Endothelial cell of umbilical vein (primary cell): Measurements from ENCODE around the gene ZNF516. TPM values are rescaled to one million over a fixed set of nuclear protein-coding genes. Genes with fewer than 3 reads are reported as not detected.

Experiments used
- BruUV-seq: library from RNA; stranded (reverse); fragments of 400-500 nt; replicated peaks from 2 replicates; lab custom pipeline; 2021; lab: Mats Ljungman, UMichigan
- CTCF ChIA-PET: fragments of 300-600, 350-600 bp; sonication (Branson Sonifier 250); formaldehyde crosslinking; loops from one replicate; lab custom pipeline; 2021; ENCODE audit warnings: antibody characterized with exemption, inconsistent platforms; lab: Charles Lee
- POLR2A ChIA-PET: fragments of 300-600, 350-600 bp; sonication (Branson Sonifier 250); formaldehyde crosslinking; loops from one replicate; lab custom pipeline; 2021; ENCODE audit warnings: antibody characterized with exemption, inconsistent platforms; lab: Charles Lee
- DNase-seq: peaks from one replicate; pipeline ENCODE4 v3.0.0-alpha.2; 2011; ENCODE audit warnings: low read depth, low spot score
- FAIRE-seq: peaks from 2 replicates; lab custom pipeline; 2011; peaks lifted over from hg19 to GRCh38; lab: Jason Lieb, UNC
- H2AFZ ChIP-seq: 2 replicates; pipeline ENCODE4 v1.6.0; 2012; ENCODE audit warnings: low read depth, low read length, control low read depth, inconsistent platforms
- H3K27ac ChIP-seq: 2 replicates; pipeline ENCODE4 v1.5.1; 2011; ENCODE audit warnings: low read depth, mild to moderate bottlenecking, control low read depth, low read length, moderate library complexity; ENCODE audit not compliant: insufficient read depth
- H3K27me3 ChIP-seq, 2 experiments: 2 replicates each; pipeline versions ENCODE4 v1.6.0 to v1.6.1; 2011; ENCODE audit warnings: low read length in 2 of 2, mixed read lengths in 1 of 2; ENCODE audit not compliant: control insufficient read depth in 2 of 2, insufficient read depth in 2 of 2
- H3K36me3 ChIP-seq, 2 experiments: 2 replicates in 1 of 2; 3 replicates in 1 of 2; pipeline ENCODE4 v1.5.1; 2011; ENCODE audit warnings: low read length in 2 of 2, mild to moderate bottlenecking in 1 of 2, moderate library complexity in 1 of 2; ENCODE audit not compliant: control insufficient read depth in 2 of 2, insufficient read depth in 2 of 2; ENCODE audit errors: extremely low read depth in 1 of 2
- H3K4me1 ChIP-seq: 3 replicates; pipeline ENCODE4 v1.5.1; 2011; ENCODE audit warnings: mild to moderate bottlenecking, low read length; ENCODE audit not compliant: control insufficient read depth, insufficient read depth; ENCODE audit errors: extremely low read depth
- H3K4me2 ChIP-seq: 2 replicates; pipeline ENCODE4 v1.6.1; 2011; ENCODE audit warnings: low read length, control low read depth, mixed read lengths; ENCODE audit not compliant: insufficient read depth
- H3K4me3 ChIP-seq, 3 experiments: fragments of 200-600 bp in 1 of 3; sonication (generic), shearing (Covaris generic) in 1 of 3; replicated peaks in 1 of 3; 2 replicates each; pipeline ENCODE4 v1.5.1; 2011 to 2016; ENCODE audit warnings: control low read depth in 3 of 3, low read length in 3 of 3, mild to moderate bottlenecking in 2 of 3, inconsistent platforms in 1 of 3, low read depth in 1 of 3, moderate library complexity in 1 of 3; ENCODE audit not compliant: insufficient read depth in 1 of 3
- H3K79me2 ChIP-seq: 2 replicates; pipeline ENCODE4 v1.6.0; 2012; ENCODE audit warnings: low read length, inconsistent platforms; ENCODE audit not compliant: control insufficient read depth, insufficient read depth
- H3K9ac ChIP-seq: replicated peaks from 2 replicates; pipeline ENCODE3; 2011; ENCODE audit warnings: low read length, control low read depth; ENCODE audit not compliant: insufficient read depth; ENCODE audit errors: extremely low read depth
- H3K9me1 ChIP-seq: replicated peaks from 3 replicates; pipeline ENCODE4 v1.6.0; 2011; ENCODE audit warnings: mild to moderate bottlenecking, low read length; ENCODE audit not compliant: control insufficient read depth, insufficient read depth; ENCODE audit errors: extremely low read depth
- H3K9me3 ChIP-seq: replicated peaks from 2 replicates; pipeline ENCODE4 v1.5.1; 2012; ENCODE audit warnings: low read length, inconsistent platforms; ENCODE audit not compliant: control insufficient read depth, insufficient read depth
- H4K20me1 ChIP-seq: replicated peaks from 2 replicates; pipeline ENCODE3; 2011; ENCODE audit warnings: mild to moderate bottlenecking, low read length; ENCODE audit not compliant: control insufficient read depth, insufficient read depth; ENCODE audit errors: extremely low read depth
- CTCF ChIP-seq, 2 donors: IDR thresholded peaks; 1 replicate in 1 of 2; 2 replicates in 1 of 2; pipeline ENCODE4 v1.5.1; 2011; ENCODE audit warnings: low read length in 2 of 2, mild to moderate bottlenecking in 2 of 2, moderate library complexity in 2 of 2, control low read depth in 1 of 2, inconsistent platforms in 1 of 2, low read depth in 1 of 2; ENCODE audit not compliant: insufficient read depth in 1 of 2; ENCODE audit errors: extremely low read depth in 1 of 2
- EZH2 ChIP-seq: IDR thresholded peaks from 2 replicates; pipeline ENCODE4 v1.6.1; 2012; ENCODE audit warnings: borderline replicate concordance, low read depth, mild to moderate bottlenecking, moderate library complexity, low read length, inconsistent platforms; ENCODE audit not compliant: severe bottlenecking
- FOS ChIP-seq: IDR thresholded peaks from 2 replicates; pipeline ENCODE4 v1.6.1; 2011; ENCODE audit warnings: mild to moderate bottlenecking, low read length, moderate library complexity, borderline replicate concordance; ENCODE audit not compliant: insufficient read depth
- GATA2 ChIP-seq: IDR thresholded peaks from 2 replicates; pipeline ENCODE4 v1.7.0; 2011; ENCODE audit warnings: low read depth, mild to moderate bottlenecking, moderate library complexity, mixed read lengths, low read length; ENCODE audit not compliant: insufficient read length, insufficient read depth
- JUN ChIP-seq: IDR thresholded peaks from 2 replicates; pipeline ENCODE4 v1.6.1; 2011; ENCODE audit warnings: borderline replicate concordance, low read depth; ENCODE audit not compliant: insufficient read length, insufficient read depth
- MAX ChIP-seq: IDR thresholded peaks from 2 replicates; pipeline ENCODE4 v1.6.1; 2011; ENCODE audit not compliant: insufficient read depth, insufficient read length
- MYC ChIP-seq: IDR thresholded peaks from one replicate; pipeline ENCODE4 v1.6.1; 2011; ENCODE audit warnings: mild to moderate bottlenecking, low read depth, low read length
- POLR2A ChIP-seq: IDR thresholded peaks from 2 replicates; pipeline ENCODE4 v1.6.1; 2012; ENCODE audit warnings: low read depth, mild to moderate bottlenecking, control low read depth, low read length
- POLR2AphosphoS5 ChIP-seq: IDR thresholded peaks from 2 replicates; pipeline ENCODE4 v1.6.1; 2012; ENCODE audit warnings: low read depth, mild to moderate bottlenecking, control low read depth, low read length, moderate library complexity; ENCODE audit not compliant: insufficient read depth
- dilution Hi-C: fragments of 300-500 bp; cut with MboI; formaldehyde crosslinking; loops from one replicate; pipeline ENCODE4 v1.15.0; 2019; ENCODE audit warnings: low sequenced_read_pairs; ENCODE audit not compliant: extremely low pct_ligation_motif_present
- intact Hi-C: fragments of 100-400 bp; cut with micrococcal nuclease; formaldehyde crosslinking; loops from one replicate; pipeline ENCODE4 v1.10.0; 2022
- polyA plus RNA-seq, 4 experiments: library from polyadenylated mRNA; depleted of rRNA in 3 of 4; stranded (reverse) in 3 of 4; unstranded in 1 of 4; fragments of >200 nt; gene quantifications; 2 replicates each; pipeline versions ENCODE4 v1.2.1 to v1.2.3, GENCODE V29; 2011 to 2012; ENCODE audit warnings: missing spikeins in 1 of 4
- total RNA-seq: library from RNA; stranded (reverse); gene quantifications from 2 replicates; pipeline ENCODE4 v1.2.3, GENCODE V29; 2021

ZNF516 gene
- total and polyA plus RNA-seq, 2 donors (not counting 3 experiments of a cell fraction or from before 2014, with no cell fraction given), result 3.6 to 19.1 TPM

GRCh38 chr18:76357174-76357573 lies 137.9 kb downstream of the ZNF516 start:
- H3K9me1 ChIP-seq, result no peaks in the 10 kb centered on the region
- no peak for TF ChIP-seq CTCF (IDR thresholded peaks at IDR 0.05; ENCODE audit: extremely low read depth in 1 of 2, insufficient read depth in 1 of 2, low read depth in 1 of 2, low read length in 2 of 2)
- no peak for TF ChIP-seq JUN
- no peak for TF ChIP-seq GATA2
- no peak for TF ChIP-seq MAX
- no peak for TF ChIP-seq EZH2
- TF ChIP-seq POLR2AphosphoS5, result no peak
- TF ChIP-seq FOS, result no peak
- TF ChIP-seq POLR2A, result no peak
- TF ChIP-seq MYC, result no peak
- no peaks in the 10 kb centered on the region for H4K20me1 ChIP-seq
- no peak for FAIRE-seq
- no peaks in the 10 kb centered on the region for H3K4me1 ChIP-seq
- no peak overlapping the region for H3K27ac ChIP-seq
- no peaks in the 10 kb centered on the region for H3K27me3 ChIP-seq
- no peaks in the 10 kb centered on the region for H3K36me3 ChIP-seq
- dilution Hi-C loops, result no loop called here
- ChIA-PET POLR2A (no interaction called here), CTCF (no interaction called here)
- no peak overlapping the region for H2AFZ ChIP-seq
- H3K4me3 ChIP-seq, result no peak overlapping the region
- no peaks in the 10 kb centered on the region for H3K9me3 ChIP-seq
- BruUV-seq, result no TSS peak
- no peaks in the 10 kb centered on the region for H3K79me2 ChIP-seq
- no peak overlapping the region for H3K9ac ChIP-seq
- no peak for DNase-seq
- H3K4me2 ChIP-seq, result no peak overlapping the region
- intact Hi-C loops, result no loop called here
